Measurements from ENCODE around the gene ADGRA1.

- TF ChIP-seq POLR2A (IDR thresholded peaks at IDR 0.05) (no peak), CTCF (IDR thresholded peaks at IDR 0.05) (no peak)
Measured at GRCh38 chr10:133174689-133175263, 87.1 kb downstream of the ADGRA1 start.
